Memory B cell (primary cell): ENCODE data around the gene TIE1.

Source experiments
- ATAC-seq: fragments of 150-1000 bp; cut with Tn5 transposase; 2 replicates; pipeline ENCODE4 v1.10.0; 2021; ENCODE audit warnings: low read depth, mild to moderate bottlenecking, moderate library complexity
- DNase-seq, 2 donors: peaks; one replicate each; pipeline ENCODE4 v3.0.0; 2022; ENCODE audit warnings: low spot score in 2 of 2
- H3K27ac Mint-ChIP-seq: one replicate; pipeline ENCODE4 v1.8.0; 2022; ENCODE audit warnings: mild to moderate bottlenecking, moderate library complexity, mixed read lengths
- H3K27me3 Mint-ChIP-seq: one replicate; pipeline ENCODE4 v1.8.0; 2022; ENCODE audit warnings: mixed read lengths
- H3K36me3 Mint-ChIP-seq: one replicate; pipeline ENCODE4 v1.8.0; 2022; ENCODE audit warnings: mild to moderate bottlenecking, mixed read lengths
- H3K4me1 Mint-ChIP-seq: one replicate; pipeline ENCODE4 v1.8.0; 2022; ENCODE audit warnings: mixed read lengths
- H3K4me3 Mint-ChIP-seq: one replicate; pipeline ENCODE4 v1.8.0; 2022; ENCODE audit warnings: mild to moderate bottlenecking, moderate library complexity, mixed read lengths
- H3K9me3 Mint-ChIP-seq: one replicate; pipeline ENCODE4 v1.8.0; 2022; ENCODE audit warnings: mixed read lengths

Gene TIE1

GRCh38 chr1:43293896-43294760 lies 6.7 kb upstream of the TIE1 start:
- Mint-ChIP-seq H3K27ac (no peak overlapping the region), H3K9me3 (no peaks in the 10 kb centered on the region), H3K4me1 (peaks cover 3% of the 10 kb centered on the region), H3K36me3 (no peaks in the 10 kb centered on the region), H3K27me3 (peaks cover 2% of the 10 kb centered on the region), H3K4me3 (no peak overlapping the region)
- DNase-seq = no peak
- ATAC-seq = no peak

GRCh38 chr1:43294761-43295160 lies 6.0 kb upstream of the TIE1 start:
- Mint-ChIP-seq H3K4me1 (peaks cover 3% of the 10 kb centered on the region), H3K4me3 (no peak overlapping the region), H3K9me3 (no peaks in the 10 kb centered on the region), H3K27ac (no peak overlapping the region), H3K36me3 (no peaks in the 10 kb centered on the region), H3K27me3 (peaks cover 2% of the 10 kb centered on the region)
- ATAC-seq (no peak), DNase-seq (no peak)

GRCh38 chr1:43296207-43296606 lies 4.6 kb upstream of the TIE1 start:
- Mint-ChIP-seq H3K4me3 (no peak overlapping the region), H3K27ac (no peak overlapping the region)
- DNase-seq = no peak

GRCh38 chr1:43298055-43298454 lies 2.7 kb upstream of the TIE1 start:
- Mint-ChIP-seq H3K36me3 (no peaks in the 10 kb centered on the region), H3K4me1 (peaks cover 3% of the 10 kb centered on the region), H3K27ac (no peak overlapping the region), H3K9me3 (no peaks in the 10 kb centered on the region), H3K27me3 (peaks cover 11% of the 10 kb centered on the region), H3K4me3 (no peak overlapping the region)
- DNase-seq (no peak), ATAC-seq (no peak)

More at GRCh38 chr1:43296207-43296606, 4.6 kb upstream of the TIE1 start:
- peaks cover 3% of the 10 kb centered on the region for H3K4me1 Mint-ChIP-seq
- no peaks in the 10 kb centered on the region for H3K9me3 Mint-ChIP-seq
- peaks cover 5% of the 10 kb centered on the region for H3K27me3 Mint-ChIP-seq
- ATAC-seq = no peak
- H3K36me3 Mint-ChIP-seq = no peaks in the 10 kb centered on the region

- H3K36me3 Mint-ChIP-seq = no peaks in the 10 kb centered on the region
- DNase-seq (no peak), ATAC-seq (no peak)
- no peaks in the 10 kb centered on the region for H3K9me3 Mint-ChIP-seq
- H3K27me3 Mint-ChIP-seq = peaks cover 11% of the 10 kb centered on the region
- no peak overlapping the region for H3K27ac Mint-ChIP-seq
- H3K4me1 Mint-ChIP-seq = peaks cover 3% of the 10 kb centered on the region
- no peak overlapping the region for H3K4me3 Mint-ChIP-seq
Observed at GRCh38 chr1:43299101-43299500, 1.7 kb upstream of the TIE1 start.

GRCh38 chr1:43302201-43302600 lies 1.4 kb downstream of the TIE1 start:
- Mint-ChIP-seq H3K36me3 (no peaks in the 10 kb centered on the region), H3K27me3 (peaks cover 22% of the 10 kb centered on the region), H3K4me1 (peaks cover 6% of the 10 kb centered on the region), H3K27ac (no peak overlapping the region), H3K4me3 (no peak overlapping the region), H3K9me3 (no peaks in the 10 kb centered on the region)
- no peak for ATAC-seq
- no peak for DNase-seq

GRCh38 chr1:43302721-43303470 lies 2.1 kb downstream of the TIE1 start:
- no peak overlapping the region for H3K4me3 Mint-ChIP-seq
- H3K4me1 Mint-ChIP-seq = peaks cover 6% of the 10 kb centered on the region
- no peak overlapping the region for H3K27ac Mint-ChIP-seq
- ATAC-seq = no peak
- H3K9me3 Mint-ChIP-seq = no peaks in the 10 kb centered on the region
- DNase-seq = no peak
- no peaks in the 10 kb centered on the region for H3K36me3 Mint-ChIP-seq
- H3K27me3 Mint-ChIP-seq = peaks cover 25% of the 10 kb centered on the region

- no peak for ATAC-seq
- no peak overlapping the region for H3K4me3 Mint-ChIP-seq
- DNase-seq = no peak
- H3K36me3 Mint-ChIP-seq = no peaks in the 10 kb centered on the region
- no peaks in the 10 kb centered on the region for H3K9me3 Mint-ChIP-seq
- peaks cover 28% of the 10 kb centered on the region for H3K27me3 Mint-ChIP-seq
- peaks cover 6% of the 10 kb centered on the region for H3K4me1 Mint-ChIP-seq
- no peak overlapping the region for H3K27ac Mint-ChIP-seq
Observed at GRCh38 chr1:43303471-43304313, 2.9 kb downstream of the TIE1 start.

GRCh38 chr1:43304314-43304681 lies 3.5 kb downstream of the TIE1 start:
- Mint-ChIP-seq H3K27ac (no peak overlapping the region), H3K36me3 (no peaks in the 10 kb centered on the region), H3K27me3 (peaks cover 28% of the 10 kb centered on the region), H3K4me1 (peaks cover 6% of the 10 kb centered on the region), H3K4me3 (no peak overlapping the region), H3K9me3 (no peaks in the 10 kb centered on the region)
- DNase-seq (no peak), ATAC-seq (no peak)

GRCh38 chr1:43304771-43305300 lies 4.1 kb downstream of the TIE1 start:
- ATAC-seq (no peak), DNase-seq (no peak)
- Mint-ChIP-seq H3K4me1 (peaks cover 6% of the 10 kb centered on the region), H3K27me3 (peaks cover 28% of the 10 kb centered on the region), H3K9me3 (no peaks in the 10 kb centered on the region), H3K27ac (no peak overlapping the region), H3K36me3 (no peaks in the 10 kb centered on the region), H3K4me3 (no peak overlapping the region)

GRCh38 chr1:43305461-43305860 lies 4.7 kb downstream of the TIE1 start:
- peaks cover 6% of the 10 kb centered on the region for H3K4me1 Mint-ChIP-seq
- H3K4me3 Mint-ChIP-seq = no peak overlapping the region
- H3K9me3 Mint-ChIP-seq = no peaks in the 10 kb centered on the region
- ATAC-seq (no peak), DNase-seq (no peak)
- peaks cover 32% of the 10 kb centered on the region for H3K27me3 Mint-ChIP-seq
- H3K36me3 Mint-ChIP-seq = no peaks in the 10 kb centered on the region
- no peak overlapping the region for H3K27ac Mint-ChIP-seq

- Mint-ChIP-seq H3K9me3 (no peaks in the 10 kb centered on the region), H3K27me3 (peaks cover 32% of the 10 kb centered on the region), H3K36me3 (no peaks in the 10 kb centered on the region), H3K27ac (no peak overlapping the region), H3K4me1 (peaks cover 6% of the 10 kb centered on the region), H3K4me3 (no peak overlapping the region)
- DNase-seq (no peak), ATAC-seq (no peak)
Observed at GRCh38 chr1:43305926-43306687, 5.3 kb downstream of the TIE1 start.

GRCh38 chr1:43306688-43307457 lies 6.1 kb downstream of the TIE1 start:
- no peak overlapping the region for H3K4me3 Mint-ChIP-seq
- DNase-seq = no peak
- no peaks in the 10 kb centered on the region for H3K36me3 Mint-ChIP-seq
- H3K27ac Mint-ChIP-seq = no peak overlapping the region
- H3K4me1 Mint-ChIP-seq = peaks cover 6% of the 10 kb centered on the region
- H3K27me3 Mint-ChIP-seq = peaks cover 32% of the 10 kb centered on the region
- no peak for ATAC-seq
- H3K9me3 Mint-ChIP-seq = no peaks in the 10 kb centered on the region
